Measurements from ENCODE around the gene POLE2. TPM values are rescaled to one million over a fixed set of nuclear protein-coding genes. Genes with fewer than 3 reads are reported as not detected.
"Not testable (repeated sequence)": the region's sequence is repeated elsewhere in the genome, so short reads cannot be mapped to it uniquely, and the experiment has no call there.

POLE2 gene, protein sequence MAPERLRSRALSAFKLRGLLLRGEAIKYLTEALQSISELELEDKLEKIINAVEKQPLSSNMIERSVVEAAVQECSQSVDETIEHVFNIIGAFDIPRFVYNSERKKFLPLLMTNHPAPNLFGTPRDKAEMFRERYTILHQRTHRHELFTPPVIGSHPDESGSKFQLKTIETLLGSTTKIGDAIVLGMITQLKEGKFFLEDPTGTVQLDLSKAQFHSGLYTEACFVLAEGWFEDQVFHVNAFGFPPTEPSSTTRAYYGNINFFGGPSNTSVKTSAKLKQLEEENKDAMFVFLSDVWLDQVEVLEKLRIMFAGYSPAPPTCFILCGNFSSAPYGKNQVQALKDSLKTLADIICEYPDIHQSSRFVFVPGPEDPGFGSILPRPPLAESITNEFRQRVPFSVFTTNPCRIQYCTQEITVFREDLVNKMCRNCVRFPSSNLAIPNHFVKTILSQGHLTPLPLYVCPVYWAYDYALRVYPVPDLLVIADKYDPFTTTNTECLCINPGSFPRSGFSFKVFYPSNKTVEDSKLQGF
- 12.0 TPM for total RNA-seq

DNA sequence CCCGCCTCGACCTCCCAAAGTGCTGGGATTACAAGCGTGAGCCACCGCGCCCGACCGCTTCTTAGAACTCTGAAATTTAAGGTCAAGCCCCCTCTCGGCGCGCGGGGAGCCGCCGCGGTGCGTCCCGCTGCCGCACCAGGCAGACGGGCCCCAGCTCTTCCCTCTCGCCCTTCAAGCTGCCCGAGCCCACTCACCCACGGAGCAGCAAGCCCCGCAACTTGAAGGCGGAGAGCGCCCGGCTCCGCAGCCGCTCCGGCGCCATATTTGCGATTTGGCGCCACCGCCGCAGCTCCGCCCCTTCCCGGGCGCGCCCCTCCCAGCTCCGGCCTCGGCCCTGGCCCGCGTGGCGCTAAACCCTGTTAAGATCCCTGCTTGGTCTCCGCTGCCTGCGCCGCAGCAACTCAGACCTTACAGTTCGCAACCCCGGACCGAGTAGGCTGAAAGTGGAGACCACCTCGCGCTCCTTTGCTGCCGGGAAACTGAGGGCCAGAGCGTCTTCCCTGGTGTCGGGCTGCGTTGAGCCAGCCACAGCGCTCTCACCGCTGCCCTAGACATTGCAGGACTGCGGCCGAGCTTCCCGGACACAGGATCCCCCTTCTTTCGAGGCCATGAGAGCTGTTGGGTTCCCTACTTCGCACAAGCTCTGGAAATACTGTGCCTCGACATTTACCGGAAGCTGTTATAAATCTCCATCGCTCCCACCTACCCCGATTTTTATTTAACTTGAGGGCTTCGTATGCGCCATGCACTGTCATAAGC is at the start of gene POLE2:
POLE2 (minus strand) TSS at position 273 of the 759 bp plus-strand sequence; CDS start at position 262, 11 bp downstream.
- peak; percentile 47 for DNase-seq

DNA sequence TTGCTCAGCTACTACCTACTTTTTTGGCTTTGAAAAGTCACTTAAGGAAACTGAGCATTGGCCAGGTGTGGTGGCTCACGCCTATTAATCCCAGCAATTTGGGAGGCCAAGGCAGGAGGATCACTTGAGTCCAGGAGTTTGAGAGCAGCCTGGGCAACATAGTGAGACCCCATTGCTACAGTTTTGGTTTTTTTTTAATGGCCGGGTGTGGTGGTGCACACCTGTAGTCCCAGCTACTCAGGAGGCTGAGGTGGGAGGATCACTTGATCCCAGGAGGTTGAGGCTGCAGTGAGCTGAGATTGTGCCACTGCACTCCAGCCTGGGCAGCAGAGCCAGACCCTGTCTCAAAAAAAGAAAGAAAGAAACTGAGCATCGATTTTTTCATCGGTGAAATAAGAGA is 47.7 kb upstream of the POLE2 start:
- not testable (repeated sequence) for DNase-seq

DNA sequence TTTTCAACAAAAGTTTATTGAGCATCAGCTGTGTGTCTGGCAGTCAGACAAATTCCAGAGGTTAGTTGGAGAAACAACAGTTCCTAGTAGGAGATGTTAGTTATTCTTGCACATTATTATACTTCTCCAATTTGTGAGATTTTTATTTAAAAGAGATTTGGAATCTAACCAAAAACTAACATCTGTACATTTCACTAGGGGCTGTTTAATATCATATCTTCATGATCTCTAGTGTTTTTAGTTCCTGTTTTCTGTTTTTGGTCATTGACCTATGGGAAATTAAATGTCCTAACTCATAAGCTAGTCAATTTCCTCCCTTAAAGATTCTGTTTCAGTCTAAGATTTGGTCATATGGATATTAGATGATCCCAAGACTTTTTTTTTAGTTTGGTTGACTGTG is 45.8 kb upstream of the POLE2 start:
- DNase-seq, result no peak

DNA sequence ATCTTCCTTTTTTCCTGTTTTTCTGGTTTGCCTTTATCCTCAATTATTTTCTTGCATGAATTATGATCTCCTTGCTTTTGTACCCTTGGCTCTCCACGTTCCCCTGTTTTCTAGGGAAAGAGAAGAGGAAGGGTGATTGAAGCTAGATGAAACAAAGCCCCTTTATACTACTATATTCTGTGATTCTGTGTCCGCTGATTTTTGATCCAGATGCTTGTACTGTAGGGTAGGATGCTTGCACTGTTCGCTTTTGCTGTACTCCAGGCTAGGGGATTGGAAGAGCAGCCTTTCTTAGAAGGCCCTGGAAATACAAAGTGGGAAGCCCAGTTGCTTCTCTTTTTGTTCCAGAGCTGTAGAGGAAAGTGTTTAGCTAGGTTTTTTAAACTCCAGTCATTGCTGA is 44.9 kb upstream of the POLE2 start:
- no peak for DNase-seq

DNA sequence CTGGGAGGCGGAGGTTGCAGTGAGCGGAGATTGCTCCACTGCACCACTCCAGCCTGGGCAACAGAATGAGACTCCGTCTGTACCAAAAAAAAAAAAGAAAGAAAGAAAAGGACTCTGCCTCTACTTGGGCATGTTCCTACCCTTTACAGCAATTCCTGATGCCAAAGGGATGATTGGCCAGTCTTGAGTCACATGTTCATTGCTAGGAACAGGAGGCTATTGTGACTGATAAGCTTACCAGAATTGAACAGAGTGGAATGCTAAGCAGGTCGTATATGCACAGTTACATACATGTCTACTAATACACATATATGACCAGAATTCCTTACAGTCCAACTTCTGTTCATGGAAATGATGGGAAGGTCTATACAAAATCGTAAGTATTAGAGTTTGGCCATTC is 39.2 kb upstream of the POLE2 start:
- DNase-seq, result no peak

DNA sequence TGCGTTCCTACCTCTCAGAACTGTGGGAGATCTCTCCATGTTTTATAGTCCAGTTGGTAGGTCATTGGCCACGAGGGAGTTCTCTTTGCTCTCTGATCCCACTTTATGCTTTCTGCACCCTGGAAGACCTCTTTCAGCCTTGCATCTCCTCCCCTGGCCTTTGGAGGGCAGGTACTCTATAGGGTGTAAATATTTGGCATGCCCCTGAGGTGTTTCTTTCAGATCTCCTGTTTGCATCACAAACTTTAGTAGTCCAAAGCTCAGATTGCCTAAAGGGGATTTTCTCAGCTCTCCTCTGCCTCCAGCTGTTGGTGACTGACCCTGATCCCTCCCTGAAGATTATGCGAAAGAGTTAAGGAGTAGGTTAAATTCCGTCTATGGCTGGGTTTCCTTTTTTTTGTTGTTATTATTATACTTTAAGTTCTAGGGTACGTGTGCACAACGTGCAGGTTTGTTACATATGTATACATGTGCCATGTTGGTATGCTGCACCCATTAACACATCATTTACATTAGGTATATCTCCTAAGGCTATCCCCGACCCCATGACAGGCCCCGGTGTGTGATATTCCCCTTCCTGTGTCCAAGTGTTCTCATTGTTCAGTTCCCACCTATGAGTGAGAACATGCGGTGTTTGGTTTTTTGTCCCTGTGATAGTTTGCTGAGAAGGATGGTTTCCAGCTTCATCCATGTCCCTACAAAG is 33.9 kb upstream of the POLE2 start:
- not testable (repeated sequence) for DNase-seq

DNA sequence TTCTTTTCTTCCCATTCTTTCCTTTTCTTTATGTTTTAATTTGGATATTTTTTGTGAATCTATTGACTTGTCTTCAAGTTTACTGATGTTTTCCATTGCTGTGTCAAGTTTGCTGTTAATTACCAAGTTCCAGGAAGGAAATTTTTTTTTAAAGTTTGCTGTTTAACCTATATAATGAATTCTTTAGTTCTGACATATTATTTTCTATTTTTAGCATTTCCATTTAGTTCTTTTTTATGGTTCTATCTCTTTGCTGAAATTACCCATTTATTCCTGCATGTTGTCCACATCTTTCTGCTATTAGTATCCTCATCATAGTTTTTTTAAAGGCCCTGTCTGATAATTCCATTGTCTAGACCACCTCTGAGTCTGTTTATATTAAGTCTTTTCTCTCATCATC is 32.7 kb upstream of the POLE2 start:
- no peak for DNase-seq

DNA sequence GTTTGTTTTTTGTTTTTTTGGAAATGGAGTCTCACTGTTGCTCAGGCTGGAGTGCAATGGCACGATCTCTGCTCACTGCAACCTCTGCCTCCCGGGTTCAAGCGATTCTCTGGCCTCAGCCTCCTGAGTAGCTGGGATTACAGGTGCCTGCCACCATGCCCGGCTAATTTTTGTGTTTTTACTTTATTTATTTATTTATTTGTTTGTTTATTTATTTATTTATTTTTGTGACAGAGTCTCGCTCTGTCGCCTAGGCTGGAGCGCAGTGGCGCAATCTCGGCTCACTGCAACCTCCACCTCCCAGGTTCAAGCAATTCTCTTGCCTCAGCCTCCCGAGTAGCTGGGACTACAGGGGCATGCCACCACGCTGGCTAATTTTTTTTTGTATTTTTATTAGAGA is 23.0 kb upstream of the POLE2 start:
- not testable (repeated sequence) for DNase-seq

DNA sequence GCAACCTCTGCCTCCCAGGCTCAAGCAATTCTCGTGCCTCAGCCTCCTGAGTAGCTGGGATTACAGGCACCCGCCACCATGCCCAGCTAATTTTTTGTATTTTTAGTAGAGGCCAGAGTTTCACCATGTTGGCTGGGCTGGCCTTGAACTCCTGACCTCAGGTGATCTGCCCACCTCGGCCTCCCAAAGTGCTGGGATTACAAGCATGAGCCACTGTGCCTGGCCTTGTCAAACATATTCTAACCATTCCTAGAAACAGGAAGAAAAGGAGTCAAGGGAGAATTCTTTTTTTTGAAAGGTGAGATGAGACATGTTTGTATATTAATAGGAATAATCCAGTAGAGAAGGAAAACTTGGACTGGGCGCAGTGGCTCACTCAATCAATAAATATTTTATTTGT is 16.5 kb upstream of the POLE2 start:
- not testable (repeated sequence) for DNase-seq

DNA sequence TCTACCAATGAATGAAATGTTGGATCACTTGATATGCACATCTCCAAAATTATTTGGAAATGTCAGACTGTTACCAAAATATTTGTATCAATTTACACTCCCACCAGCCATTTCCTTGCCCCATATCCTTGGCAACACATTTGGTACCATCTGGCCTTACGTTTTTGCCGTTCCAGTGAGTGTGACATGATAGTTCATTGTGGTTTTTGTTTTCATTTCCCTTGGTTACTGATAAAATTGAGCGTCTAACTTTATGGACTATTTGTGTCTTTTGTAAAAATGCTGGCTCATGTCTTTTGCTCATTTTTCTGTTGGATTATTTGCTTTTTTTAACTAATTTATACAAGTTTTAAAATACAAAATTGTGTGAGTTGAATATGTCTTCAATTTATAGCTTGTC is 16.0 kb upstream of the POLE2 start:
- DNase-seq, result no peak

DNA sequence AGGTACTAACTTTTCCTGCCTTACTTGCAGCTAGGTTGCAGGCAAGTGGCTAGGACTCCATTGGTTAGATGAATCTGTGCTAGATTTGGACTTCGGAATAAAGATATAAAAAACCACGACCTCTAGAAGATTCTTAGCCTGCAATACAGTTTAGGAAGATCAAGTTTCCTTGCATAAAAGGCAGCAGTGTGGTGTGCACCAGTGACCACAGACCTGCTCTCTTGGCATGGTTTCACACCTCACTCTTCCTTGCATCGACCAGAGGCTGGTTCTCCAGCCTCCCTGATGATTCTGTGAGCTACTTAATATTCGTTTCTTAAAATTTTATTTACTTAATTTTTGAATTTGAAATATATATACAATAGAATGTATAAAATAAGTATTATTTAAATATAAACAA is 14.7 kb upstream of the POLE2 start:
- no peak for DNase-seq

DNA sequence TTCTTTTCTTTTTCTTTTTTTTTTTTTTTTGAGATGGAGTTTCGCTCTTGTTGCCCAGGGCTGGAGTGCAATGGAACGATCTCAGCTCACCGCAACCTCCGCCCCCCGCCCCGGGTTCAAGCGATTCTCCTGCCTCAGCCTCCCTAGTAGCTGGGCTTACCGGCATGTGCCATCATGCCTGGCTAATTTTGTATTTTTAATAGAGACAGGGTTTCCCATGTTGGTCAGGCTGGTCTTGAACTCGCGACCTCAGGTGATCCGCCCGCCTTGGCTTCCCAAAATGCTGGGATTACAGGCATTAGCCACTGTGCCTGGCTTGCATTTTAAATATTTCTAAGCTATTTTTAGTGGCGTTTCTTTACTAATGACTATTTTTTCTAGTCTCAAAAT is 5.7 kb upstream of the POLE2 start:
- not testable (repeated sequence) for DNase-seq

DNA sequence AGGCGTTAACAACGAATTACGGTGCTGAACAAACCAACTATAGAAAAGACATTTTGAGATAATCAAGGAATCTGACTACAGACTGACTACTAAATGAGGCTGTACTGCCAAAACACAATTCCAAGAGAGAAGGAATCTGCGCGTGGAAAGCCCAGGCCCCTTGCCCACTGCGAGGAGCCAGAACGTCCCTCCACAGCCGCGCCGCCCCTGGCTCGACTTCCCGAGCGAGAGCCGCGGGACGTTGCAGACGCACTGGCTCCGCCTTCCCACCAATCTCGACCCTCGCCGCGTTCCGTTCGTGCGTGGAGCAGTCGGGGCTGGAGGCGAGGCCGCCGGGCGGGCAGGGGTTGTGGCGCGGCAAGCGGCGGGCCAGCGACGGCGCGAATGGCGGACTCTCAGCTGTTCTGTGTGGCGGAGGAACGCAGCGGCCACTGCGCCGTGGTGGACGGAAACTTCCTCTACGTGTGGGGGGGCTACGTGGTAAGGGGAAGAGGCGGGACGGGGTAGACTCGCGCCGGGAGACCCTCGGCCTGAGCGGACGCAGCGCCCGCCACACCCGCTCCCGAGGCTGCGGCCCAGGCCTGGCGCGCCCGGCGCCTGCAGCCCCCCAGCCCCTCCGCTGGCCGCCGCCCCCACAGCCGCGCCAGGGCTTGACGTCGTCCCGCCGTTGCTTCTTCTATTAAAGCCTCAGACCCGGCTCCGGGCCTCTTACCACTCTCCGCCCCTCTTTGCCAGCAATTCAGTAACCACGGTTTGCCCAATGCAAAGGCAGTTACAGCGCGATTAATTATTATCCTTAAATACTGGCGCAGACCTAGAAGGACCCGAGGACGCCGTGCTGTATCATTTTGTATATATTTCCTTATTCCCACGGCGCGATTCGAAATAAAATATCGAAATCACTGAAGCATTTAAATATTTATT is 5.1 kb upstream of the POLE2 start, which contains the start of gene KLHDC1:
KLHDC1 (plus strand) TSS at position 310 of the 924 bp plus-strand sequence; CDS start at position 385, 75 bp downstream.
- DNase-seq, result peak; percentile 82

DNA sequence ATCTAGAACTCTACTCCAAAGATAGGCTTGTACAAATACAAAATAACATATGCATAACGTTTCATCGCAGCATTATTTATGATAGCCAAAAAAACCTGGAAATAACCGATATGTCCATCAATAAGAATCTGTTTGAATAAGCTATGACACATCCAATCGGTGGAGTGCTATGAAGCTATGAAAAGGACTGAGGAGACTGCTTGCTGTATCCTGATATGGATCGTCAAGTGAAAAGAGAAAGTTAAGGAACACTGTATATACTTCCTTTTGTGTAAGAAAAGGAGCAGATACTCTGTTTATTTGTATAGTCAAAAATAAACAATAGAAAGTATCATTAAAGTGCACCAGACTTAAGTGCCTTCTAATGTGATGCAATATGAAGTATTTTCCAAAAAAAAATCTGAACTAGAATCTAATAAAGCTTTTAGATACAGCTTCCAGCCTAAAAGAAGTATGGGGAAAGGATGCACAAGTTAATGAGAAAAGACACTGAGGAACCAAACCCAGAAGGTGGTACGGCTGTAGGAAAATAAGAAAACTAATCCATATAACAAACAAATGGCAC is 4.3 kb upstream of the POLE2 start:
- no peak for DNase-seq

DNA sequence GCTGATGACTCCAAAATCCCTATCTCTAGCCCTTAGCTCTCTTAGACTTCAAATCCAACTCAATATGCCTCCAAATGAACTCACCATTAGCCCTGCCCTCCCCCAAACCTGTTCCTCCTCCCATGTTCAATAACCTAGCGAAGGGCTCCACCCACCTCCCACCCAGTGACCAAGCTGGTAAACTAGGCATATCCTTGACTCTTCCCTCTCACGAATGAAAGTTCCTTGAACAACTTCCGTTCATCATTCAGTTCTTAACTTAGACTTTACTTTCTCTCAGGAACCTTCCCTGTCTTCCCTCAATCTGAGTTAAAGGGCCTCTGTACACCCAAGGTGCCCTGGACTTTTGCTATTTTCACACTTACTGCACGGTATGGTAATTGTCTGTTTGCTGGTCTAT is 3.0 kb upstream of the POLE2 start:
- DNase-seq, result no peak

DNA sequence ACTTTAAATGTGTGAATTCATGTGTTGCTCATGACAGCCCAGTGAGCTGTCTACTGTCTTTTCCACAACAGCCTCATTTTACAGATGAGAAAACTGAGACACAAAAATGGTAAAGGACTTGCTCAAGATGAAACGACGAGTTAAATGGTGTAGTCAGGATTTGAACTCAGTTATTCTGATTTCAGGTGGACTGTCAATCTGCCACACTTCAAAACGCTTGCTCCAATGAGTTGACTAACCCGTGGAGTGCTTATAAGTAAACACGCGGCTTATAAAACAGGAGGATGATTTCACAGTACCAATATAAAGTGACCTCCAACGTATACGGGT is 652 bp upstream of the POLE2 start:
- DNase-seq, result no peak

DNA sequence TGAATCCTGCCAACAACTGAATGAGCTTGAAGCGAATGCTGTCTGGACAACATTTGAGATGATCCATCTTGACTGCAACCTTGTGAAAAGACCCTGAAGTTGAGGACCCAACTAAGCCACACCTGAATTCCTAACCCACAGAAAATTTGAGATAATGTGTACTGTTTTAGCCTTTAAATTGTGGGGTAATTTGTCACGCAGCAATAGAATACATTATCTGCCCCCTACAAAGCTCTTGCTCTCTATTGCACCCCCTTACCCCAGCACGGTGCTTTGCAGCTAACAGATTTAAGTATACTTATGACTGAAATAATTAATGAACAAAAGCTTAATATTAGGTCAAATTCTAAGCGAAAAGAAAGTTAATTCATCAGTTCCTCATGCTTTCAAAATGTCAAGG is 1.6 kb downstream of the POLE2 start:
- no peak for DNase-seq

DNA sequence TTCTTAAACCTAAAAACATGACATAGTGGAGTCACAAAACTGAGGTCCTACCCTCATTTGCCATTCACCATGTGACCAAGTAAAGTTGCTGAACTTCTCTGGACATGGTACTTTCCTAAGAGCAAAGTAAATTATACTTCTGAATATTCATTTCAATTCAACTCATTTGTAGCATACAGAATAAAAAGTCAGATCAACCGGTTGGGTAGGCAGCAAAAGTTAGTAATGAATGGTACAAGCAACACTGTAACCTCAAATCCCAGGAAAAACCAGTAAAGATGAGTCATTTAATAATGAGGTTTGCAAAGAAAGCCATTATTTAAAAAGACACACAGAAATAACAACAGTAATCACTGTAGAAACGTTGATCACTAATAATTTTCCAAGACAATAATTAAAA is 8.7 kb downstream of the POLE2 start:
- DNase-seq, result no peak

DNA sequence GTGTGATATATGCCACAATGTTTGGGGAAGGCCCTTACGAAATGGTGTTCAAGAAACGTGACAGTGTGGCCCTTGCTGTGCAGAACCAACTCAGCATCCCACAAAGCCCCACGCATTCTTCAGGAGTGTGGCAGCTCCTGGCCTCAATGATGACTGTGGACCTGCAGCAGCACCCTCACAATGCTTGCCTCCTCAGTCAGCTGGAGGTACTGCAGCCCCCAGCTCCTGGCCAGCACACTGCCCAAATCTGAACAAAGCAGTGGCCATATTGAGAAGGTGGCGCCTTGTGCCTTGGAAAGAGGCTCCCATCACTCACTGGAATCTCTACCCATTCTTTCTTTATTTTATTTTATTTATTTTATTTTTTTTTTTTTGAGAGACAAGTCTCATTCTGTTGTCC is 10.4 kb downstream of the POLE2 start:
- no peak for DNase-seq

DNA sequence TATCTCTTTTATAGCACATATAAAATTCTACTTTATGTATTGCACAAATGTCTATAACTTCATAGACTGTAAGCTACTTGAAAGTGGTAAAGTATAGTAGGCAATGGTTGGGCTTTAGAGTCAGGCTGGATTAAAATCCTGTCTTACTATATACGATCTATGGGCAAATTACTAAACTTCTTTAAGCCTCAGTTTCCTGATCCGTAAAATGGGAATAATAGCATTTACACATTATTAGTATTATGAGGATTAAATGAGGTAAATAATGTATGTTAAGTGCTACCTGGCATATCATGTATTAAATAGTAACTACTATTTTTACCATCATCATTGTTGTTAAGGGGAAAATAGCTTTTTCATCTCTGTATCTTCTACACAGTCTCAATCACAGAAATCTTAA is 14.4 kb downstream of the POLE2 start:
- DNase-seq, result no peak

DNA sequence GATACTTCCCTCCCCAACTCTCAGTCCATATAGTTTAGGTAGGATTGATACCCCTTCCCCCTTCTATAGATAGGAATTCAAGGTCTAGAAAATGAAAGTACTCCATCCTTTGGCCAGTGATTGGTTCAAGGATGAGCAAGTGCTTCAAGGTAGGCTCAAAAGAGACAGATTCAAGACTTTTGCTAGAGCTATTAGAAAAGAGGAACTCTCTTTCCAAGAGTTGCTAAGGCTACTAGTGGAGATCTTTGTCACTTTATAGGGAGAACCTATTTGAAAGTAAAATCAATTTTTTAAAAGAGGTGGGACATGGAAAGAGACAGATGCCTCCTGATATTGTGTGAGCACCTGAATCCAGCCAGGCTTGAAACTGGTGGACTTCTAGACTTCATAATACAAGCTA is 17.5 kb downstream of the POLE2 start:
- no peak for DNase-seq

Data from occipital lobe (tissue), 2 donors.